ENCODE measurements around the gene GABBR2. TPM values are rescaled to one million over a fixed set of nuclear protein-coding genes. Genes with fewer than 3 reads are reported as not detected.

GABBR2 gene
- total RNA-seq, 6 experiments from 2014 or later, result not detected

DNA sequence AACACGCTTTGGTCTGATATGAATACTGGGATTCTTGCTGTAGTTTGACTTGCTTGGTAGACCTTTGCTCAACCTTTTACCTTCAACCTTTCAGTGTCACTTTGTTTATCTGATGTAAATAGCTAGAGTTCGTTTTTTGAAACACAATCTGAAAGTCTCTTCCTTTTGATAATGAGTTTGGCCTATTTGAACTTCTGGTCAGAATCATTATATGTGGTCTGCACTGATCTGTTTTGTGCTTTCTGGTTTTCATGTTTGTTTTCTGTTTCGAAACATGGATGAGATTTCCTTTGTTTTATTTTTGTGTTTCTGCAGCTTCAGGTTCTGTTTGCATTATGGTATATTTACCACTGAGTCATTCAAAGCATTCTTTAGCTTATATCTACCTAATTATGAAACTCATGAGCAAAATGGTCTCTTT lies 217.5 kb downstream of the GABBR2 start:
- Histone ChIP-seq H3K36me3 (no peaks in the 10 kb centered on the region), H3K4me3 (no peak overlapping the region), H3K27me3 (no peaks in the 10 kb centered on the region), H3K4me1 (peaks cover 0 to 19% (median 2%) of the 10 kb centered on the region in 4 donors), H3K9me3 (no peaks in the 10 kb centered on the region), H3K27ac (peak overlapping the region; percentile 3 to 52 (median 17))
- TF ChIP-seq, protein P1, sequence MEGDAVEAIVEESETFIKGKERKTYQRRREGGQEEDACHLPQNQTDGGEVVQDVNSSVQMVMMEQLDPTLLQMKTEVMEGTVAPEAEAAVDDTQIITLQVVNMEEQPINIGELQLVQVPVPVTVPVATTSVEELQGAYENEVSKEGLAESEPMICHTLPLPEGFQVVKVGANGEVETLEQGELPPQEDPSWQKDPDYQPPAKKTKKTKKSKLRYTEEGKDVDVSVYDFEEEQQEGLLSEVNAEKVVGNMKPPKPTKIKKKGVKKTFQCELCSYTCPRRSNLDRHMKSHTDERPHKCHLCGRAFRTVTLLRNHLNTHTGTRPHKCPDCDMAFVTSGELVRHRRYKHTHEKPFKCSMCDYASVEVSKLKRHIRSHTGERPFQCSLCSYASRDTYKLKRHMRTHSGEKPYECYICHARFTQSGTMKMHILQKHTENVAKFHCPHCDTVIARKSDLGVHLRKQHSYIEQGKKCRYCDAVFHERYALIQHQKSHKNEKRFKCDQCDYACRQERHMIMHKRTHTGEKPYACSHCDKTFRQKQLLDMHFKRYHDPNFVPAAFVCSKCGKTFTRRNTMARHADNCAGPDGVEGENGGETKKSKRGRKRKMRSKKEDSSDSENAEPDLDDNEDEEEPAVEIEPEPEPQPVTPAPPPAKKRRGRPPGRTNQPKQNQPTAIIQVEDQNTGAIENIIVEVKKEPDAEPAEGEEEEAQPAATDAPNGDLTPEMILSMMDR (IDR thresholded peaks at IDR 0.05), result no peak
- no peak for TF ChIP-seq POLR2A (IDR thresholded peaks at IDR 0.05)
- no peak for DNase-seq
- intact Hi-C loops (cut with DNase I), result no loop called here
- peak; percentile 78 to 89 (median 84) for ATAC-seq
- WGBS (ENCODE audit: insufficient coverage, low coverage, low lambda C conversion rate, missing lambda C conversion rate), result 14% methylated on average over 3 of the region's 3 CpGs

- 90% methylated on average over 7 of the region's 8 CpGs for WGBS (ENCODE audit: insufficient coverage, low coverage, low lambda C conversion rate, missing lambda C conversion rate)
- no peak for DNase-seq
- H3K4me1 ChIP-seq, result peaks cover 0 to 19% (median 2%) of the 10 kb centered on the region in 4 donors
- H3K4me3 ChIP-seq, result no peak overlapping the region
- TF ChIP-seq, protein P1 (IDR thresholded peaks at IDR 0.05), result no peak
- no peak for TF ChIP-seq POLR2A (IDR thresholded peaks at IDR 0.05)
- no peak for ATAC-seq
- no peaks in the 10 kb centered on the region for H3K27me3 ChIP-seq
- no peak overlapping the region for H3K27ac ChIP-seq
- no peaks in the 10 kb centered on the region for H3K9me3 ChIP-seq
- H3K36me3 ChIP-seq, result no peaks in the 10 kb centered on the region
- intact Hi-C loops (cut with DNase I), result no loop called here
Measured at GRCh38 chr9:98488571-98489312, 220.0 kb downstream of the GABBR2 start.

DNA sequence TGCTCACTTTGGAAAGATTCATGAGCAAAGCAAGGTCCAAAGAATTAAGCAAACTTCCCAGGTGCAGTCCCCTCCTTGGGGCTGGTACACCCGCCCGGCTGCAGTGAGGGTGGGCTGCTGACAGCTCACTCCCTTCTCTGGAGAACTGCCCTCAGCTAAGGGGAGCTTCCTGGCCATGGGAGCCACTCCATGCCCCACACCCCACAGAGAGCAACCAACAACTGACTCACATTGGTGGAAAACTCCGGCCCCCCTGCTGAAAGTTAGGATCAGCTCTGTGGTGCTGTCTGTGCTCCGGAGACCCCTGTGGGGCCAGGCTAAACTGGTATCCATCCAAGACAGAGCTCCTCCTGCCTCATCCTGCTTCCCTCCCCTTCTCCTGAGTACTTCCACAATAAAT lies 223.0 kb downstream of the GABBR2 start:
- H3K4me1 ChIP-seq, result peaks cover 0 to 6% (median 1%) of the 10 kb centered on the region in 4 donors
- ATAC-seq, result no peak
- H3K36me3 ChIP-seq, result no peaks in the 10 kb centered on the region
- DNase-seq, result no peak
- TF ChIP-seq, protein P1 (IDR thresholded peaks at IDR 0.05), result no peak
- no peak for TF ChIP-seq POLR2A (IDR thresholded peaks at IDR 0.05)
- intact Hi-C loops (cut with DNase I), result no loop called here
- no CpG with 5 or more reads among the region's 4 CpGs for WGBS (ENCODE audit: insufficient coverage, low coverage, low lambda C conversion rate, missing lambda C conversion rate)
- no peaks in the 10 kb centered on the region for H3K9me3 ChIP-seq
- H3K4me3 ChIP-seq, result no peak overlapping the region
- H3K27ac ChIP-seq, result no peak overlapping the region
- no peaks in the 10 kb centered on the region for H3K27me3 ChIP-seq

DNA sequence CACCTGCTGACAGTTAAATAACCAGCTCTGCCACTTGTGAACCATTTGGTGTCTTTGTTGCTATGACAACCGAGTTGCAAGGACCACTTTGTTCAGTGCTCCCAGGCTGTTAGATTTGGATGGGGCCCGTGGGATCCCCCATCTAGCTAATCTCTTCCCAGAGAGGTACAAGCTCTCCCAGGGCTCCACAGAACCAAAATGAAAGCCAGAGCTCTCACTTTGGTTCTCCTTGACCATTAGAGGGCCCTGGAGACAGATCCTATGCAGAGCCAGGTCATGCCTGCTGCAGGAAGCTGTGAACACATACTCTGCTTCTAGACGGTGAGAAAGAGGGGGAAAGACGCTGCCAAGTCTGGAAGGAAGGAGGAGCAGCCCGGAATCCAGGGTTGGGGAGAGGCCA lies 224.6 kb downstream of the GABBR2 start:
- TF ChIP-seq, protein P1 (IDR thresholded peaks at IDR 0.05), result no peak
- TF ChIP-seq POLR2A (IDR thresholded peaks at IDR 0.05), result no peak
- intact Hi-C loops (cut with DNase I), result no loop called here
- ATAC-seq (no peak), DNase-seq (no peak)
- Histone ChIP-seq H3K27ac (no peak overlapping the region), H3K27me3 (no peaks in the 10 kb centered on the region), H3K36me3 (no peaks in the 10 kb centered on the region), H3K9me3 (no peaks in the 10 kb centered on the region), H3K4me1 (no peaks in the 10 kb centered on the region), H3K4me3 (no peak overlapping the region)
- WGBS (ENCODE audit: insufficient coverage, low coverage, low lambda C conversion rate, missing lambda C conversion rate), result 37% methylated on average over 5 of the region's 5 CpGs

Measured in right lobe of liver (tissue), 6 donors.